Measurements from ENCODE around the gene KDM5B.

The KDM5B gene

GRCh38 chr1:202694314-202694713, 113.9 kb downstream of the KDM5B start:
- no peak overlapping the region for H3K4me2 ChIP-seq (ENCODE audit: insufficient read depth, low read length)
- H3K9me3 ChIP-seq (ENCODE audit: insufficient read depth, low read length, severe bottlenecking), result no peaks in the 10 kb centered on the region
- H3K36me3 ChIP-seq (ENCODE audit: insufficient read depth, low read length), result no peaks in the 10 kb centered on the region
- peaks cover 12% of the 10 kb centered on the region for H4K20me1 ChIP-seq (ENCODE audit: insufficient read depth, low read length)
- H3K4me1 ChIP-seq (ENCODE audit: insufficient read depth, low read length), result no peaks in the 10 kb centered on the region
- H2AFZ ChIP-seq (ENCODE audit: low read depth, low read length), result no peak overlapping the region
- H3K4me3 ChIP-seq (ENCODE audit: low read depth in 1 of 2, low read length in 2 of 2), result no peak overlapping the region
- ATAC-seq (ENCODE audit: insufficient read depth, low read depth) (no peak), DNase-seq (no peak)
- no peaks in the 10 kb centered on the region for H3K79me2 ChIP-seq (ENCODE audit: insufficient read depth, low read length)
- no peak overlapping the region for H3K27ac ChIP-seq (ENCODE audit: low read length)
- TF ChIP-seq EZH2 (IDR thresholded peaks at IDR 0.05; ENCODE audit: borderline replicate concordance, low read depth, low read length, severe bottlenecking) (no peak), CTCF (IDR thresholded peaks at IDR 0.05; ENCODE audit: borderline replicate concordance, extremely low read depth, low read length, poor library complexity, severe bottlenecking) (no peak)
- no peak overlapping the region for H3K9ac ChIP-seq (ENCODE audit: low read depth, low read length)
- no peaks in the 10 kb centered on the region for H3K27me3 ChIP-seq (ENCODE audit: insufficient read depth, low read length, poor library complexity)

GRCh38 chr1:202692959-202693555, 115.2 kb downstream of the KDM5B start:
- peak; percentile 92 for ATAC-seq (ENCODE audit: insufficient read depth, low read depth)

GRCh38 chr1:202691816-202692215, 116.4 kb downstream of the KDM5B start:
- Histone ChIP-seq H2AFZ (ENCODE audit: low read depth, low read length) (no peak overlapping the region), H3K79me2 (ENCODE audit: insufficient read depth, low read length) (no peaks in the 10 kb centered on the region), H3K9me3 (ENCODE audit: insufficient read depth, low read length, severe bottlenecking) (no peaks in the 10 kb centered on the region), H3K4me2 (ENCODE audit: insufficient read depth, low read length) (no peak overlapping the region), H3K27ac (ENCODE audit: low read length) (no peak overlapping the region), H3K4me3 (ENCODE audit: low read depth in 1 of 2, low read length in 2 of 2) (no peak overlapping the region), H3K27me3 (ENCODE audit: insufficient read depth, low read length, poor library complexity) (no peaks in the 10 kb centered on the region), H3K36me3 (ENCODE audit: insufficient read depth, low read length) (no peaks in the 10 kb centered on the region), H4K20me1 (ENCODE audit: insufficient read depth, low read length) (peaks cover 10% of the 10 kb centered on the region), H3K9ac (ENCODE audit: low read depth, low read length) (no peak overlapping the region), H3K4me1 (ENCODE audit: insufficient read depth, low read length) (no peaks in the 10 kb centered on the region)
- TF ChIP-seq CTCF (IDR thresholded peaks at IDR 0.05; ENCODE audit: borderline replicate concordance, extremely low read depth, low read length, poor library complexity, severe bottlenecking), result no peak
- no peak for TF ChIP-seq EZH2 (IDR thresholded peaks at IDR 0.05; ENCODE audit: borderline replicate concordance, low read depth, low read length, severe bottlenecking)
- no peak for ATAC-seq (ENCODE audit: insufficient read depth, low read depth)
- no peak for DNase-seq

More at GRCh38 chr1:202692959-202693555, 115.2 kb downstream of the KDM5B start:
- no peaks in the 10 kb centered on the region for H3K79me2 ChIP-seq (ENCODE audit: insufficient read depth, low read length)
- H4K20me1 ChIP-seq (ENCODE audit: insufficient read depth, low read length), result peaks cover 14% of the 10 kb centered on the region
- TF ChIP-seq EZH2 (IDR thresholded peaks at IDR 0.05; ENCODE audit: borderline replicate concordance, low read depth, low read length, severe bottlenecking) (no peak), CTCF (IDR thresholded peaks at IDR 0.05; ENCODE audit: borderline replicate concordance, extremely low read depth, low read length, poor library complexity, severe bottlenecking) (peak; percentile 59)
- no peaks in the 10 kb centered on the region for H3K9me3 ChIP-seq (ENCODE audit: insufficient read depth, low read length, severe bottlenecking)
- H3K9ac ChIP-seq (ENCODE audit: low read depth, low read length), result no peak overlapping the region
- H3K36me3 ChIP-seq (ENCODE audit: insufficient read depth, low read length), result no peaks in the 10 kb centered on the region
- H3K27ac ChIP-seq (ENCODE audit: low read length), result no peak overlapping the region
- no peak overlapping the region for H2AFZ ChIP-seq (ENCODE audit: low read depth, low read length)
- no peaks in the 10 kb centered on the region for H3K27me3 ChIP-seq (ENCODE audit: insufficient read depth, low read length, poor library complexity)
- no peak overlapping the region for H3K4me3 ChIP-seq (ENCODE audit: low read depth in 1 of 2, low read length in 2 of 2)
- H3K4me2 ChIP-seq (ENCODE audit: insufficient read depth, low read length), result no peak overlapping the region
- no peaks in the 10 kb centered on the region for H3K4me1 ChIP-seq (ENCODE audit: insufficient read depth, low read length)
- peak; percentile 76 for DNase-seq
